HG03558 (cell line): ENCODE results near the gene AMPD2.

Experiments
- ATAC-seq: cut with Tn5 transposase; IDR thresholded peaks from one replicate; pipeline ENCODE4 v1.9.1; 2021; ENCODE audit warnings: moderate number of reproducible peaks; ENCODE audit not compliant: unreplicated experiment; ENCODE audit errors: extremely low read depth

The AMPD2 gene

GRCh38 chr1:109619576-109620400 is at the start of gene AMPD2, which contains the start of gene GNAT2:
Gene AMPD2, plus strand, starts transcription at chr1:109619837. Its CDS starts 1,339 bp downstream, at chr1:109621176.
Gene GNAT2, minus strand, starts transcription at chr1:109619616. Its CDS starts 6,746 bp downstream, at chr1:109612870.
- no peak for ATAC-seq

GRCh38 chr1:109570414-109570813 is 49.2 kb upstream of the AMPD2 start:
- no peak for ATAC-seq

GRCh38 chr1:109573785-109574184 is 45.9 kb upstream of the AMPD2 start:
- ATAC-seq, result no peak

GRCh38 chr1:109578947-109579443 is 40.6 kb upstream of the AMPD2 start:
- ATAC-seq, result no peak

- ATAC-seq, result no peak
These were observed 40.1 kb upstream of the AMPD2 start for GRCh38 chr1:109579491-109579890.

GRCh38 chr1:109582021-109582420 is 37.6 kb upstream of the AMPD2 start:
- ATAC-seq, result no peak

- ATAC-seq, result no peak
These were observed 34.9 kb upstream of the AMPD2 start for GRCh38 chr1:109584766-109585165.

GRCh38 chr1:109586055-109586454 is 33.6 kb upstream of the AMPD2 start:
- ATAC-seq, result no peak

GRCh38 chr1:109589177-109589576 is 30.5 kb upstream of the AMPD2 start:
- no peak for ATAC-seq

- no peak for ATAC-seq
These were observed 30.0 kb upstream of the AMPD2 start for GRCh38 chr1:109589679-109590078.

- no peak for ATAC-seq
These were observed 26.7 kb upstream of the AMPD2 start for GRCh38 chr1:109592916-109593315.

- no peak for ATAC-seq
These were observed 24.1 kb upstream of the AMPD2 start for GRCh38 chr1:109595531-109595930.

GRCh38 chr1:109598156-109598555 is 21.5 kb upstream of the AMPD2 start:
- ATAC-seq, result no peak

GRCh38 chr1:109598655-109599054 is 21.0 kb upstream of the AMPD2 start:
- ATAC-seq, result no peak

GRCh38 chr1:109603229-109603628 is 16.4 kb upstream of the AMPD2 start:
- no peak for ATAC-seq

GRCh38 chr1:109605381-109605780 is 14.3 kb upstream of the AMPD2 start:
- no peak for ATAC-seq

GRCh38 chr1:109609881-109610280 is 9.8 kb upstream of the AMPD2 start:
- ATAC-seq, result no peak

- no peak for ATAC-seq
These were observed 8.9 kb upstream of the AMPD2 start for GRCh38 chr1:109610609-109611307.

GRCh38 chr1:109611308-109611990 is 8.2 kb upstream of the AMPD2 start:
- ATAC-seq, result no peak

GRCh38 chr1:109613361-109614147 is 6.1 kb upstream of the AMPD2 start:
- no peak for ATAC-seq
